ENCODE results near the gene SRSF3. TPM values are rescaled to one million over a fixed set of nuclear protein-coding genes. Genes with fewer than 3 reads are reported as not detected.
A peak's percentile ranks its signal among the peaks of the same experiment; 100 is the strongest.

The SRSF3 gene
- total and polyA plus RNA-seq, 3 experiments from 2014 or later: 370 to 579 (median 572) TPM

DNA sequence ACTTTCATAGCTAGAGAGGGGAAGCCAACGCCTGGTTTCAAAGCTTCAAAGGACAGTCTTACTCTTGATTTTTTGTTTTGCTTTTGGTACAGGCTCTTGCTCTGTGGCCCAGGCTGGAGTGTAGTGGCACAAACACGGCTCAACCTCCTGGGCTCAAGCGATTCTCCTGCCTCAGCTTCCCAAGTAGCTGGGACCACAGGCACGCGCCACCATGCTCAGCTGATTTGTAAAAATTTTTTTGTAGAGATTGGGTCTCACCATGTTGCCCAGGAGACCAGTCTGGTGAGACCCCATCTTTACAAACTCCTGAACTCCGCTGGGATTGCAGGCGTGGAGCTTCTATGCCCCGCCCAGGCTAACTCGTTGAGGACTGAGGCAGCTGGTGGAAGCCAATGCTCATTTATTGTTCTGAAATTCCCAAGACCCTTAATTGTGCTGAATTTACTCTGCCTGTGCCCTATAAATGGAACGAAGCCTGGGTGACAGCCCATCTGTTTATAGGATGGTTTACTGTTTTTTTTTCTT lies 18.0 kb downstream of the SRSF3 start:
- H3K4me3 Mint-ChIP-seq: no peak overlapping the region
- H3K4me1 ChIP-seq (ENCODE audit: insufficient read depth, low read length): peaks cover 18% of the 10 kb centered on the region
- H3K9me3 ChIP-seq (ENCODE audit: low read length): no peaks in the 10 kb centered on the region
- no peak overlapping the region for H3K4me3 ChIP-seq (ENCODE audit: low read length)
- H3K27ac Mint-ChIP-seq: peak overlapping the region in 7 of 8 donors; percentile 32 to 81 (median 73)
- no peaks in the 10 kb centered on the region for H3K27me3 ChIP-seq (ENCODE audit: insufficient read depth, low read length, poor library complexity, severe bottlenecking)
- H3K4me1 Mint-ChIP-seq: peaks cover 37 to 54% (median 53%) of the 10 kb centered on the region in 3 donors
- CTCF ChIA-PET: interaction anchor here (1.6 kb wide), 2 partner anchors 14 to 19 kb away, joined by 5 to 6 read pairs; no protein-coding TSS in a partner anchor
- DNase-seq: no peak
- POLR2A ChIA-PET: interaction anchor here (1.0 kb wide), 1 partner anchor 12 kb away, joined by 3 read pairs; no protein-coding TSS in a partner anchor
- no peaks in the 10 kb centered on the region for H3K9me3 Mint-ChIP-seq
- peaks cover 15 to 72% (median 20%) of the 10 kb centered on the region in 3 donors for H3K36me3 Mint-ChIP-seq
- H3K27me3 Mint-ChIP-seq: no peaks in the 10 kb centered on the region
- H3K36me3 ChIP-seq (ENCODE audit: insufficient read depth, low read length): peaks cover 26% of the 10 kb centered on the region
- no peak overlapping the region for H3K27ac ChIP-seq (ENCODE audit: low read depth, low read length)

DNA sequence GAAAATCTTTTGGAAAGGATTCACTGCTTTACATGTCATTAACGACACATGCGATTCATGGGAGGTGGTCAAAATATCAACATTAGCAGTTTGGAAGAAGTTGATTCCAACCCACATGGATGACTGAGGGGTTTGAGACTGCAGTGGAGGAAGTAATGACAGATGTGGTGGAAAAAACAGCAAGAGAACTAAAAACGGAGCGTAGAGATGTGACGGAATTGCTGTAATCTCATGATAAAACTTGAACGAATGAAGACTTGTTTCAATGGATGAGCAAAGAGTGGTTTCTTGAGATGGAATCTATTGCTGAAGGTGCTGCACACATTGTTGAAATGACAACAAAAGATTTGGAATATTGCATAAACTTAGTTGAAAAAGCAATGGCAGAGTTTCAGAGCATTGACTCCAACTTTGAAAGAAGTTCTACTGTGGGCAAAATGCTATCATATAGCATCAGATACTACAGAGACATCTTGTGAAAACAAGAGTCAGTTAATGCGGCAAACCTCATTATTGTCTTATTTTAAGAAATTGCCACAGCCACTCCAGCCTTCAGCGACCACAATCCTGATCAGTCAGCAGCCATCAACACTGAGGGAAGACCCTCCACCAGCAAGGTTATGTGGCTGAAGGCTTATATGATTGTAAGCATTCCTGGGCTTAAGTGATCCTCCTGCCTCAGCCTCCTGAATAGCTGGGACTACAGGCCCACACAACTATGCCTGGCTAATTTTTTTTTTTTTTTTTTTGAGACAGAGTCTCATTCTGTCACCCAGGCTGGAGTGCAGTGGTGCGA lies 19.2 kb downstream of the SRSF3 start:
- Mint-ChIP-seq H3K4me1 (peaks cover 29 to 45% (median 42%) of the 10 kb centered on the region in 3 donors), H3K27ac (peak overlapping the region in 7 of 8 donors; percentile 18 to 73 (median 48)), H3K4me3 (no peak overlapping the region), H3K27me3 (no peaks in the 10 kb centered on the region), H3K9me3 (no peaks in the 10 kb centered on the region), H3K36me3 (peaks cover 12 to 60% (median 15%) of the 10 kb centered on the region in 3 donors)
- H3K4me1 ChIP-seq (ENCODE audit: insufficient read depth, low read length): peaks cover 9% of the 10 kb centered on the region
- no peaks in the 10 kb centered on the region for H3K27me3 ChIP-seq (ENCODE audit: insufficient read depth, low read length, poor library complexity, severe bottlenecking)
- no peak overlapping the region for H3K4me3 ChIP-seq (ENCODE audit: low read length)
- H3K9me3 ChIP-seq (ENCODE audit: low read length): no peaks in the 10 kb centered on the region
- ChIA-PET POLR2A (interaction anchor here (1.0 kb wide), 1 partner anchor 13 kb away, joined by 3 read pairs; no protein-coding TSS in a partner anchor), CTCF (interaction anchor here (2.8 kb wide), 1 partner anchor 11 kb away, joined by 9 read pairs; no protein-coding TSS in a partner anchor)
- no peak for DNase-seq
- H3K27ac ChIP-seq (ENCODE audit: low read depth, low read length): no peak overlapping the region
- peaks cover 20% of the 10 kb centered on the region for H3K36me3 ChIP-seq (ENCODE audit: insufficient read depth, low read length)

DNA sequence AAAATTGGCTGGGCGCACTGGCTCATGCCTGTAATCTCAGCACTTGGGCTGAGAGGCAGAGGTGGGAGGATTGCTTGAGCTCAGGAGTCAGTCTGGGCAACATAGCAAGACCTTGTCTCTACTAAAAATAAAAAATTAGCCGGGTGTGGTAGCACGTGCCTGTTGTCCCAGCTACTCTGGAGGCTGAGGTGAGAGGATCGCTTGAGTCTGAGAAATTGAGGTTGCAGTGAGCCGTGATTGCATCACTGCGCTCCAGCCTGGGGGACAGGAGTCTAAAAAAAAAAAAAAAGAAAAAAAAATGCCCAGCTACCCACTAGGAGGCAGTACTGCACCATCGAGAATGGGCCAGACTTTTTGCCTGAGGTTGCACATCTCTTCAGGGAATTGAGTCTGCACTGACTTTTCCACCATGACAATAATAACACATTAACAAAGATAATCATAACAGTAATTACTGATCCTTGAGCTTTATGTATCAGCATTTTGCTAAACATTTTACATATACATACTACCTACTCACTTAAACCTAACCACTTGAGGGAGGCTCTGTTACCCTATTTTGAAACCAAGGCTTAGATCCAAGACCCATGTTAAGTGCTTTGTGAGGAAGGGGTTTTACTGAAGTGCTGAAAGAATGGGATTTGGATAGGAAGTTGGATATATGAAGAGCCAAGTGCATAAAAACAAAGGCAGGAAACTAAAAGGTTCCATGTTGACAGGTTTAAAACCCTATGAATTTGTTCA lies 21.0 kb downstream of the SRSF3 start:
- Mint-ChIP-seq H3K27ac (peak overlapping the region in 7 of 8 donors; percentile 39 to 93 (median 85)), H3K4me1 (peaks cover 14 to 28% (median 26%) of the 10 kb centered on the region in 3 donors), H3K27me3 (no peaks in the 10 kb centered on the region), H3K4me3 (no peak overlapping the region), H3K9me3 (no peaks in the 10 kb centered on the region), H3K36me3 (peaks cover 12 to 44% (median 15%) of the 10 kb centered on the region in 3 donors)
- no peaks in the 10 kb centered on the region for H3K9me3 ChIP-seq (ENCODE audit: low read length)
- no peak overlapping the region for H3K27ac ChIP-seq (ENCODE audit: low read depth, low read length)
- H3K4me3 ChIP-seq (ENCODE audit: low read length): no peak overlapping the region
- CTCF ChIA-PET: interaction anchor here (0.7 to 2.8 kb wide), 25 partner anchors 9 to 406 kb away, joined by 3 to 24 read pairs (median 4); partner anchors contain the start of gene CDKN1A
- POLR2A ChIA-PET: interaction anchor here (0.7 to 1.1 kb wide), 4 partner anchors 12 to 196 kb away, joined by 3 to 6 read pairs (median 4); no protein-coding TSS in a partner anchor
- peak; percentile 27 to 61 (median 47) for DNase-seq
- no peaks in the 10 kb centered on the region for H3K27me3 ChIP-seq (ENCODE audit: insufficient read depth, low read length, poor library complexity, severe bottlenecking)
- H3K4me1 ChIP-seq (ENCODE audit: insufficient read depth, low read length): no peaks in the 10 kb centered on the region
- peaks cover 8% of the 10 kb centered on the region for H3K36me3 ChIP-seq (ENCODE audit: insufficient read depth, low read length)

DNA sequence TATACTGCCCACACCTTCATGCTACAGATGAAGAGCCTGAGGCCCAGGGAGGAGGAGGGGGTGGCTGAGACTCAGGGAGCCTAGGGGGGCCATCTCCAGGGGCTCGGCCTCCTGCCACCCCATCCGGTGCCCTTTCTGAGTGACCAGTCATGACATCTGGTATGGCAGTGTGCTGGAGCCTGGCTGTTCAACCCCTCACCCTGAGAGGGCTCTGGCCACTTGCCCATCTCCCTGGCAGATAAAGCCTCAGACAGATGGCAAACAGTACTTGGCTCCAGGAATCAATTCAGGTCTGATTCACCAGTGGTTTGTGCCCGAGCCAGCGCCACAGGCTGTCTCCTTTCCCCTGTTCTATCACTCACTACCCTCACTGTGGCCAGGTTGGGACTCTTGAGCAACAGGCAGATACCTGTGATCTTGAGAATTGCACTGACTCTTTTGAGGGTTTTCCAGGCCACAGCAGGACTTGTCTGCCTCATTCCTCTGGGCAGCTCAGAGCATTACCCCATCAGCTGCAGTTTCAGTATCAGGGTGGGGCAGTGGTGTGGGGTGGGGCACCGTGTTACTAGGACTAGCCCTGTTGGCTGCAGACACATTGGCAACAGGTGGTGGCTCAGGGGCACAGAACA lies 22.8 kb downstream of the SRSF3 start:
- Mint-ChIP-seq H3K27me3 (no peaks in the 10 kb centered on the region), H3K36me3 (peaks cover 5 to 28% (median 8%) of the 10 kb centered on the region in 3 donors), H3K27ac (peak overlapping the region in 2 of 8 donors; percentile 48 to 51), H3K4me3 (no peak overlapping the region), H3K9me3 (no peaks in the 10 kb centered on the region), H3K4me1 (peaks cover 4 to 18% (median 17%) of the 10 kb centered on the region in 3 donors)
- no peak for DNase-seq
- H3K9me3 ChIP-seq (ENCODE audit: low read length): no peaks in the 10 kb centered on the region
- no peaks in the 10 kb centered on the region for H3K36me3 ChIP-seq (ENCODE audit: insufficient read depth, low read length)
- H3K4me1 ChIP-seq (ENCODE audit: insufficient read depth, low read length): no peaks in the 10 kb centered on the region
- CTCF ChIA-PET: interaction anchor here (2.1 to 2.6 kb wide), 4 partner anchors 137 to 193 kb away, joined by 9 to 24 read pairs (median 11); no protein-coding TSS in a partner anchor
- no peak overlapping the region for H3K4me3 ChIP-seq (ENCODE audit: low read length)
- H3K27ac ChIP-seq (ENCODE audit: low read depth, low read length): no peak overlapping the region
- no peaks in the 10 kb centered on the region for H3K27me3 ChIP-seq (ENCODE audit: insufficient read depth, low read length, poor library complexity, severe bottlenecking)
- POLR2A ChIA-PET: no interaction called here

DNA sequence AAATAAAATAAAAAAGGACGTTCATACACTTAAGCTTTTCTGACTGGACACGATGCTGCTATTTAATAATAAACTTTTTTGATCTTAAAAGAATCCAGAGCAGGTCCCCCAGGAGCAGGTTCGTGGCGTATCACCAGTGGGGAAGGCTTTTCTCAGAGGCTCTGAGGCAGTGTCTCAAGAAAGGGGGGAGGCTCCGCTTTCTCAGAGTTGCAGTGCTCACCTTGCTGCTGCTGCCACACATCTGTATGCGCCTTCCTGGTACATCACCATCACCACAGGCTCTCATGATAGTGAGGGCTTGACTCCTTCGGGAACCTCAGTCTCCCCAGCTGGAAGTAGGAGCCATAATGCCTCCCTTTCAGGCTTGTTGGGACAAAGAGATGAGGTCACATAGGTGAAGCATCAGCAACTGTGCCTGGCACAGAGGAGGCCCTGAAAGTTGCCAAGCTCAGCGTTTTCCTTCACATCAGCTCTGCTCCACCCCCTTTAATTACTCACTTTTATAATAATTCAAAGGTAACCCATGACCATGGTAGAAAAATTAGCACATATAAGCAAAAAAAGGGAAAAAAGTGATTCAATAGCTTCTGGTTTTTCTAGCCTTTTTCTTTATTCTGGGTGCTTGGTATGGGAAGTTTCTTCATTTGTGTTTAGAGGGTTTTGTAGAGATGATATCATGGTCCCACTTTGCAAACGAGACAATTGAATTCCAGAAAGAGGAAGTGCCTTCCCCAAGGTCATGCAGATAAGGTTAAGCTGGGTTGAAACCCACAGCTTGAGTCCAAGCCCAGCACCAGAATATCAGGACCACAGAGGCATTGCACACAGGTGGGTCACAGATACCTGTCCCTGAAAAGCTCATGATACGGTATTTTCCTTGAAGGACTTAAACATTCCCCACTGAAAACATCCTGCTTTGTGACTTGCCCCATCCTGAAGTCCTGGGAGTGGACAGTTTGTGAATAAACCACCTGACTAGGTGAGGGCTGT lies 24.5 kb downstream of the SRSF3 start:
- Histone ChIP-seq H3K27me3 (ENCODE audit: insufficient read depth, low read length, poor library complexity, severe bottlenecking) (no peaks in the 10 kb centered on the region), H3K27ac (ENCODE audit: low read depth, low read length) (no peak overlapping the region), H3K4me1 (ENCODE audit: insufficient read depth, low read length) (peaks cover 7% of the 10 kb centered on the region), H3K9me3 (ENCODE audit: low read length) (no peaks in the 10 kb centered on the region), H3K36me3 (ENCODE audit: insufficient read depth, low read length) (no peaks in the 10 kb centered on the region), H3K4me3 (ENCODE audit: low read length) (no peak overlapping the region)
- H3K9me3 Mint-ChIP-seq: no peaks in the 10 kb centered on the region
- DNase-seq: no peak
- peaks cover 0 to 12% (median 0%) of the 10 kb centered on the region in 3 donors for H3K36me3 Mint-ChIP-seq
- H3K27me3 Mint-ChIP-seq: no peaks in the 10 kb centered on the region
- no peak overlapping the region for H3K27ac Mint-ChIP-seq
- H3K4me1 Mint-ChIP-seq: peaks cover 12 to 24% (median 18%) of the 10 kb centered on the region in 3 donors
- CTCF ChIA-PET: interaction anchor here (0.6 to 2.1 kb wide), 3 partner anchors 9 to 140 kb away, joined by 3 to 10 read pairs (median 3); no protein-coding TSS in a partner anchor
- POLR2A ChIA-PET: no interaction called here
- no peak overlapping the region for H3K4me3 Mint-ChIP-seq

DNA sequence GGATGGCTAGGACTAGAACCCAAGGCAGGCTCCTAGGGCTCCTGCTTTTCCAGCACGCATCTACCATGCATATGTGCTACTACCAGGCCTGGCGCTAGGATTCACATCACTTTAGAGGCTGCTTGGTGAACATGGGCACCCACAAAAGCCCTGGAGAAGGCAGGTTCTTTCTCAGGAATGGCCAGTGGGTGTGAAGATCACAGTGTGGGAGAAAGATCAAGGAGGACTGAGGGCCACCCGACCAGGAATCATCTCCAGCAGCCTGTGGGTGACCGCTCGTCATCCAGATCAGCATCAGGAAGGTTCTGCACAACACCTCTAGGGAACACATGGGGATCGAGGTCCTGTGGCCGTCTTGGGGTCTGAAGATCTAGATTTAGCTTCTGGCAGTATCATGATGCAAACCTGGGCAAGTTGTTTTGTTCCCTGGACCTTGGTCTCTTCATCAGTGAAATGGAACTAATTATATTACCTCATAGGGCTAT lies 27.3 kb downstream of the SRSF3 start:
- peaks cover 7% of the 10 kb centered on the region for H3K4me1 ChIP-seq (ENCODE audit: insufficient read depth, low read length)
- H3K4me3 ChIP-seq (ENCODE audit: low read length): no peak overlapping the region
- H3K9me3 ChIP-seq (ENCODE audit: low read length): no peaks in the 10 kb centered on the region
- no peak for DNase-seq
- no peaks in the 10 kb centered on the region for H3K27me3 ChIP-seq (ENCODE audit: insufficient read depth, low read length, poor library complexity, severe bottlenecking)
- Mint-ChIP-seq H3K27ac (no peak overlapping the region), H3K9me3 (no peaks in the 10 kb centered on the region), H3K27me3 (no peaks in the 10 kb centered on the region), H3K4me1 (peaks cover 11 to 20% (median 11%) of the 10 kb centered on the region in 3 donors), H3K36me3 (peaks cover 0 to 4% (median 0%) of the 10 kb centered on the region in 3 donors), H3K4me3 (no peak overlapping the region)
- H3K27ac ChIP-seq (ENCODE audit: low read depth, low read length): no peak overlapping the region
- ChIA-PET CTCF (no interaction called here), POLR2A (interaction anchor here (0.6 to 0.7 kb wide), 2 partner anchors 76 to 82 kb away, joined by 3 to 5 read pairs; no protein-coding TSS in a partner anchor)
- no peaks in the 10 kb centered on the region for H3K36me3 ChIP-seq (ENCODE audit: insufficient read depth, low read length)

All from CD8-positive, alpha-beta memory T cell (primary cell).